Stimulated activated CD8-positive, alpha-beta memory T cell treated with anti-CD3 and anti-CD28 coated beads, Interleukin-12 subunit alpha, Interleukin-12 subunit beta, amount 100 ng/mL, for 24 hours (primary cell): ENCODE data around the gene TCP1.
"Not testable (repeated sequence)": the region's sequence is repeated elsewhere in the genome, so short reads cannot be mapped to it uniquely, and the experiment has no call there.

Source experiments
- DNase-seq: peaks from one replicate; pipeline ENCODE4 v3.0.0-alpha.2; 2020; ENCODE audit errors: extremely low read depth

The TCP1 gene

GRCh38 chr6:159789377-159790148 is at the start of gene TCP1:
TCP1 (minus strand) TSS chr6:159789602; CDS start chr6:159789468, 134 bp downstream.
- DNase-seq: peak; percentile 98

DNA sequence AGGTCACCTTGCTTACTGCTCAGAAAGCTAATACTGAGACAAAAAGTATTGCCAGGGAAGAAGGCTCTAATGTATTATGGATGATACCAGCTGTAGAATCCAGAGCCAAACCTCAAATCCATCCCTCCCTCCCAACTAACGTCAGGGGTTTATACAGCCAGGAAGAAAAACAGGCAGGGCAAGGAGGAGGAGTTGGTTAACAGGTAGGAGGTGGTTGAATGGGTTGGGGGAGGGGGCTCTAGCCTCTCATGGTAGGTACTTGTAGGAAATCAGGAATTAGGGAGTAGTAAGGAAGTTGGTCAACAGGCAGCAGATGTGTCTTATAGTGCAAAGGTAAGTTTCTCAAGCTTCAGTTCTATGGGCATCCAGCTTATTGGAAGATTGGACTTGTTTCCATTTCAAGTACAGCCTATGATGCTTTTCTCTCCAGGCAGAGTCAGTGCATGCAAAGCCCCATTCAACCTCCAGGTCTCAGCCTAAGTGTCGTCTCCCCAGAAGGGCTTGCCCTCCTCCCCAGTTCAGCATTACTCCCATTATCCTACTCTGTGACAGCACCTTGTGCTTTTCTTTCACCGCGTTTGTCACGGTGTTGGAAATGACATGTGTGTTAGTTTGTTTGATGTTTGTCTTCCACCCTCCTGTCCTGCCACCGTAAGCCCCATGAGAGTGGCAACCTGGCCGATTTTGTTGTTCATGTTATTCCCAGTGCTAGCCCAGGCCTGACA is 48.8 kb upstream of the TCP1 start:
- no peak for DNase-seq

DNA sequence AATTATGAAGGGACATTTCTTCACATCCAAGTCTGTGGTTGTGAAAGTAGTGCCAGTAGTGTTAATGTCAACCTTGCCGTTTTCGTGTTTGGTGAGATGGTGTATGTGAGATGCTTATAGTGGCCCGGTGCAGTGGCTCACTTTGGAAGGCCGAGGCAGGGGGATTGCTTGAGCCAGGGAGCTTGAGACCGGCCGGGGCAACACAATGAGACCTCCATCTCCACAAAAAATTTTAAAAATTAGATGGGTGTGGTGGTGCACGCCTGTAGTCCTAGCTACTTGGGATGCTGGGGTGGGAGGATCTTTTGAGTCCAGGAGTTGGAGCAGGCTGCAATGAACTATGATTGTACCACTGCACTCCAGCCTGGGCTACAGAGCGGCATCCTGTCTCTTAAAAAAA is 48.1 kb upstream of the TCP1 start:
- DNase-seq: no peak

DNA sequence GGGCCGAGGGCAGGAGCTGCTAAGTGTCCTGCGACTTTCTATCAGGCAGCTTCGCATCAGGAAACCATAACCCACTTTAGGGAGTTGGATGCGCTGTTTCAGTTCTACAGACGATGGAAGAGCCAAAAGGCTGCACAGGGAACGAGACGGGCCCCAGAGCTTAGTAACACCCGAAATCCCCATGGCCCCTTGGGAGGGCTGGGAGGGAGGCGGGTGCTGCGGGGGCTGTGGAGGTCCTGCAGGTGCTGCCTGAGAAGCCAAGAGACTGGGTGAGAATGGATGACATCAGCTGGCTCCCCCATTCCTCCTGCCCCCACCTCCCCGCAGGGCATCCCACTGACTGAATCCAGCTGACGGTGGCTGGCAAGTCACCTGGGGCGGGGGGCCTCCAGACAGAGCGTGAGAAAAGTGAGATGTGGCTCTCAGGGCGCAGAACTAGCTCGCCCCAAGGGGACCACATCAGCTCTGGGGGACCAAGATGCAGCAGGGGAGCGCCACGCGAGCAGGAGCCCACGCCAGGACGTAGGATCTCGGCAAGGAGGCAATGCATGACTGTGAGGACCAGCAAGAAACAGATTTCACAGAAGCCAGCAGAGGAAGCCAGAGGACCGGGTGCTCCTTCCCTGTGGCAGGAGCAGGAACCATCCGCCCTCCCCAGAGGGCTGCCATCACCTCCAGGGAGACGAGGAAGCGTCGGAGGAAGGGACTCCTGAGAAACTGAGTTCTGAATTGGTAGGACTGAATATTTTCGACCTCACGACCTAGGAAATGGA is 47.5 kb upstream of the TCP1 start:
- DNase-seq: no peak

DNA sequence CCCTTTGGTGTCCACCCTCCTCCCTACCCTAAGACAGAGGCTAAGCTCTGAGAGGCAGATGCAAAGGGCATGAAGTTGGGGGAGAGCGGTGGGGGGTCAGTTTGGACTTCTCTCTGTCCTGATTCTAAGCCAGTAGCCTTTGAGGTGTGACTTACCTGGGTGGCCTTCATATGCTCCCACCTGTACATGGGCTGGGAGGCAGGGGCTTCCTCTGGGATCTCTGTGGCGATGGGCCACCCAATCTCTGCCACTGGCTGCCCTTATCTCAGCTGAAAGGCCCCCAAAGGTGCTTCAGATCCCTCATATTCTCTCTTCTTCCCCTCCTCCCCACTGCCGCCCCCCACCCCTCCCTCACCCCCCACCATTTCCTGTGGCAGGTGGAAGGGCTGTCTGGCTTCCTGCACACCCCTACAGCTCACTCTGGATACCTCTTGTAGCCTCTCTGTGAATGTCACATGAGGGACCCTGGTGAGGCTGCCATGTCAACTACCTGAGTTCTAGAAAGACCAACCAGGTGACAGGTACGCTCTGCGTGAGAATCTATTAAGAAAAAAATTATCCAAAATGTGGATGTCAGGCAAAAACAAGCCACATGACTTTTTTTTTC is 44.7 kb upstream of the TCP1 start:
- DNase-seq: no peak

DNA sequence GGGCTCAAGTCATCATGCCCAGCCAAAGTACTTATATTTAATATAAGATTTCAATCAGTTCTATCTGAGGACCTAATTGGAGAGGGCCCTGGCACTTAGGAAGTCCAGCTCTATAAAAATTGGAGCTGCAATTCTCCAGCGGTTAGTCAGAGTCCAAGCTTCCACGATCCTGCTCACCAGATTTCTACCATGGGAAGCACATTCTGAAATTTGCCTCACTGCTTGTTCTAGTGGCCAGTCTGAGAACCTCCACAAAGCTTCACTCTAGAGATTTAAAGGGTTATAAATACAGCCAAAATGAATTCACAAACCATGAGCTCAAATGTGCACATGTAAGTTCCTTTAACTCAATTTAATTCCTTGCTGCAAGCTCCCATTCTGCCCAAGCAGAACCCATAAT is 44.2 kb upstream of the TCP1 start:
- no peak for DNase-seq

- no peak for DNase-seq
Measured at GRCh38 chr6:159832946-159833345, 43.5 kb upstream of the TCP1 start.

- DNase-seq: no peak
Measured at GRCh38 chr6:159831373-159831679, 41.9 kb upstream of the TCP1 start.

DNA sequence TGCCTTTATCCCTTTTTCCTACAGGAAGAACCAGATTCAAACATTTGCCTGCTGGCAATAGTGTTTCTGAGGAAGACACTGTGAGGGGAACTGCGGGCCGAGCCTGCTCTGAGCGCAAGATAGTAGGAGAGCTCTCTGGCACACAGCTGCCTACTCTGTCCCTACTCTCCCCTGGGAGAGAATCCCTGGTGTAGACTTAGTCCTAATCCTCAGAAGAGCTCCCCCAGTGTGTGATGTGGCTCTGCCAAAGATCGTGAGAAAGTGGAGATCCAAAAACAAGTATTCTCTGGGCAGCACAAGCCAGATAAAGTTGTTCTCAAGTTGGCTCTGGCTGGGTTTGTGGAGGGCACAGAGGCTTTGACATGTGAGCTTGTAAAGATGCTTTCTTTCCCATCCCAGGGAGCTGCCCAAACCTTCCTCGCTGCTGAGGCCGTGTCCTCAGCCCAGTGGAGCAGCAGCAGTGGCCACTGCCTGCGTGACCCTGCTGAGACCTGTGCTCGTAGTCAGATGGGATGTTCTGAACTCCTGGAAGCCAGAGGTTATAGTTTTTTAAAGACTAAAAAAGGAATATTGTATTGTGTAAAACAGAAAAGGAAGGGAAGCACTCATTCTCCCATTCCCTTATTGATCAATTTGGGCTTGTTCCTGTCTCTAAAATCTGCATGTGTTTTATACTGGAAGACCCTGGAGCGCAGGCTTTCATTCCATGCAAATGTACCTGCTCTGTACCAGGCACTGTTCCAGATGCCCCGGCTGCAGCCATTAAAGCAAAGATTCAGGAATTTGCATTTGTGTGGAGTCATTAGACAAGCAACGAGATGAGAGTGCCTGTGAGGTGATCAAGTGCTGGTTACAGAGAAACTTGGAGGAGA is 41.3 kb upstream of the TCP1 start:
- DNase-seq: no peak

- no peak for DNase-seq
Measured at GRCh38 chr6:159829526-159829925, 40.1 kb upstream of the TCP1 start.

DNA sequence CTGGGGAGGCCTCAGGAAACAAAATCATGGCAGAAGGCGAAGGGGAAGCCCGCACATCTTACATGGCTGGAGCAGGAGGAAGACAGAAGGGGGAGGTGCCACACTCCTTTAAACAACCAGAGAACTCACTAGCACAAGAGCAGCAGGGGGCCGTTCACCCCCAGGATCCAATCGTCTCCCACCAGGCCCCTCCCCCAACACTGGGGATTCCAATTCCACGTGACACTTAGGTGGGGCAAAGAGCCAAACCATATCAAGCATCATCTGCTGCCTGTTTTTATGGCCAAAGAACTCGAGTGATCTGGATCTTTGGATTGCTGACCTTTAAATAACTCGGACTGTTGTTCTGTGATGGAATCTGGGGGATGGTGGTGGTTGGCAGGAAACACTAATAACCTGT is 38.7 kb upstream of the TCP1 start:
- no peak for DNase-seq

DNA sequence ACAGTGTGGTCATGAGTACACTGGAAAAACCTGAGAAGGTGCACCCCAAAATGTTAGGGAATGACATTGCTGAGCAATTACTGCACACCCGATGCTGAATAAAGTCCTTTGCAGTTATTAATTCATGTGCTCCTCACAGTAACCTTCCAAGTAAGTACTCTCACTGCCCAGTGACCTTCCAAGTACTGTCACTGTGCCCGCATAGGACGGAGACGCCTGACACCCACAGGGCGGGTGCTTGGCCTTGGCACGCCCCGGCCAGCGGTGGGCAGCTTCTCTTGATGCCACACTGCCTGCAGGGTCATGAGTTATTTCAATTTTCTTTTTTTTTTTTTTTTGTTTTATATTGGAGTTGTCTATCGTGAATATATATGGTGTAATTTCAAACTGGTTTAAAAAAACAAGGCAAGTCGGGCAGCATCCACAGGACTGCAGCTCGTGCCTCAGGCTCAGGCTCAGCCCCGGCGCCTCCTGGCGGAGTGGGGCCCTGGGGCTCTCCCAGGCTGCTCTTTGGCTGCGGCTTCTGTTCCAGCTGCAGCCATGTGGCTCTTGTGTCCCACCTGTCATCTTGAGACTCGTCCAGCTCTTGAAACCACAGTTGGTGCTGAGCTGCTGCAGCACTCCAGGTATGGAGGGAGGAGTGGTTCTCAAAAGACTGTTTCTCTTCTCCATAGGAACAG is 37.7 kb upstream of the TCP1 start:
- DNase-seq: no peak

DNA sequence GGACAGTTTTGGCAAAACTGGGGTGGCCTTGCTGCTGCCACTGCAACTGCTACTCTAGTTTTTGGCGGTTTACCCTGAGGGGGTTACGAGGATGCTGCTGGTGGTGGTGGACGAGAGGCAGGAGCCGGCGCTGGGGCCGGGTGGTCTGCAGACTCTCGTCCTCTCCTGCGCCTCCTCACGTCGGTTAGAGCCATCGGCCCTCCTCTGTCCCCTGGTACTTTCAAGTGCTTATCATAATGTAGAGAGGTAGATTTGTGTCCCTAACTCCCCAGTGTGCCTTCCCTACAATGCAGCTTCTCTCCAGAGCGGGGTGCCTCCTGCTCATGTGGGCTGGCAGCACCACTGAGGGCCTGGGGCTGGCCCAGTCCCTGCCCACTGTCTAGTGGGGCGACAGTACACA is 36.6 kb upstream of the TCP1 start:
- DNase-seq: no peak

GRCh38 chr6:159824690-159825089 is 35.3 kb upstream of the TCP1 start:
- not testable (repeated sequence) for DNase-seq

GRCh38 chr6:159823953-159824352 is 34.6 kb upstream of the TCP1 start:
- DNase-seq: no peak

- DNase-seq: no peak
Measured at GRCh38 chr6:159821726-159822125, 32.3 kb upstream of the TCP1 start.

DNA sequence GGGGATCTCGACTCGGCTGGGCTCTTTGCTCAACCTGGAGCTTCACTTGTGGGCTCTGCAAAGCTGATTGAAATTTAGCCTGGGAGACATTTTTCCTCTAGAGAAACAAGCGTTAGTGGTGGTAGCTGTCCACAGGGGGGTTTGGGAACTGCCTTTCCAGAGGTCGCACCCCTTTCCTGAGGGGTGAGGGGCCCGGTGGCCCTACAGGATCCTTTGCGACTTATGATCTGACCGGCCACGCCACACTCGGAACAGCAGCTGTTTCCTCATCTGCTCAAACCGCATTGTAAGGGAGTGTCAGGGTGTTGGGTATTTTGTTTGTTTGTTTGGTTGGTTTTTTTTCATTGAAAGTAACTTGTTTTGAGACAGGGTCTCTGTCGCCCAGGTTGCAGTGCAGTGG is 31.7 kb upstream of the TCP1 start:
- DNase-seq: no peak

DNA sequence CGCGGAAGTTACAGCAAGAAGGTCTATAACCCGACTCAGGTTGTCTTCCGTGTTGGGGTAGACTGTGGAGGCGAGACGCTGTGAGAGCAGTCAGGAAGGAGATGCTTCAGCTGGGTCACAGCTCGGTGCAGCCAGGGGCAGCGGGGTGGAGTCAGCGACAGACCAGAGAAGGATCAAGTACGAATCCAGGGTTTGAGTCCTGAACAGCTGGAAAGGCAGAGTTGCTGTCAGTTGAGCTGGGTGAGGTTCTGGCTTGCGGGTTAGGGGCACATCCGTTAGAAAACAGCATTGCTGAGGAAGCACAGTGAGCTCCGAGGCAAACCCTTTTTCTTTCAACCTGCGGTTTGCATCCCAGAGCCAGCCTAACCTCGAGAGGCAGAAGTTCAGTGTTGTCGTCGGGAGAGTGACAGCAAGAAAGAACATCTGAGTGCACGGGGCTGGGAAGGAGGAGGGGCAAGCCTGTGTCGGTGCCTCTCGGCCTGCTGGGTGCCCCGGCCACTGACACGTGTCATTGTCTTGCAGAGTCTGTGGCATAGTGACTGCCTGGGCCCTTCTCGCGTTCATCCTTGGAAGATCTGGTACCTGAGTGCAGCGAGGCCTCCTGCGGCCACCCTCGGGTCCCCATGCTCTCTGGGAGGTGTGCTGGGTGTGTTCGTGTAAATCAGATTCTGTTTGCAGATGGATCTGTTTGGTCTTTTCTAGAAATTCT is 30.7 kb upstream of the TCP1 start:
- no peak for DNase-seq

DNA sequence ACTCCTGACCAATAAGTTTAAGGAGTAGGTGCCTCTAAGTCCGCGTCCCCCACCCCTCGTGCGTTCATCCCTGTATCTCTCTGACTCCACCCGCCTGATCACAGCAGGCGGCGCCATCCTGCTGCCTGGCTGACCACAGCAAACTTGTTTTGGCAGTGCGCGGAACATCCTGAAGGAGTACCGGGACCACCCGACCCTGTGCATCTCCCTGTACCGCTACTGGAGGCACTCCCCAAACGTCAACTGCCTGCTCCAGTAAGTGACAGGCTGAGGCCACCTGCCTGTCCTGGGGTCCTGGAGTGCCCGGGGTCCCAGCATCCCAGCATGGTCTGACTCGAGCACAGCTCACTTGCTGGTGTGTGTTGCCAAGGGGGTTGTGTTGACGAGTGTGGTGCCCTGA is 29.7 kb upstream of the TCP1 start:
- no peak for DNase-seq
